ENCODE data around the gene HACD2.

HACD2 gene

GRCh38 chr3:123444023-123444422 lies 140.8 kb downstream of the HACD2 start:
- DNase-seq = no peak

- DNase-seq = no peak
Observed at GRCh38 chr3:123442908-123443307, 141.9 kb downstream of the HACD2 start.

GRCh38 chr3:123442125-123442524 lies 142.7 kb downstream of the HACD2 start:
- no peak for DNase-seq

Data from HCEC 1CT (cell line).